NCI-H345 treated with DMSO at 0.1 percent for 48 hours (cell line): ENCODE data around the gene IFT22.
"Not testable (repeated sequence)": the region's sequence is repeated elsewhere in the genome, so short reads cannot be mapped to it uniquely, and the experiment has no call there.

ENCODE experiments used
- DNase-seq: peaks from one replicate; lab custom pipeline; 2025; ENCODE audit not compliant: unreplicated experiment; lab: John Stamatoyannopoulos, UW

The IFT22 gene

GRCh38 chr7:101315336-101315735 lies 6.3 kb downstream of the IFT22 start:
- no peak for DNase-seq

DNA sequence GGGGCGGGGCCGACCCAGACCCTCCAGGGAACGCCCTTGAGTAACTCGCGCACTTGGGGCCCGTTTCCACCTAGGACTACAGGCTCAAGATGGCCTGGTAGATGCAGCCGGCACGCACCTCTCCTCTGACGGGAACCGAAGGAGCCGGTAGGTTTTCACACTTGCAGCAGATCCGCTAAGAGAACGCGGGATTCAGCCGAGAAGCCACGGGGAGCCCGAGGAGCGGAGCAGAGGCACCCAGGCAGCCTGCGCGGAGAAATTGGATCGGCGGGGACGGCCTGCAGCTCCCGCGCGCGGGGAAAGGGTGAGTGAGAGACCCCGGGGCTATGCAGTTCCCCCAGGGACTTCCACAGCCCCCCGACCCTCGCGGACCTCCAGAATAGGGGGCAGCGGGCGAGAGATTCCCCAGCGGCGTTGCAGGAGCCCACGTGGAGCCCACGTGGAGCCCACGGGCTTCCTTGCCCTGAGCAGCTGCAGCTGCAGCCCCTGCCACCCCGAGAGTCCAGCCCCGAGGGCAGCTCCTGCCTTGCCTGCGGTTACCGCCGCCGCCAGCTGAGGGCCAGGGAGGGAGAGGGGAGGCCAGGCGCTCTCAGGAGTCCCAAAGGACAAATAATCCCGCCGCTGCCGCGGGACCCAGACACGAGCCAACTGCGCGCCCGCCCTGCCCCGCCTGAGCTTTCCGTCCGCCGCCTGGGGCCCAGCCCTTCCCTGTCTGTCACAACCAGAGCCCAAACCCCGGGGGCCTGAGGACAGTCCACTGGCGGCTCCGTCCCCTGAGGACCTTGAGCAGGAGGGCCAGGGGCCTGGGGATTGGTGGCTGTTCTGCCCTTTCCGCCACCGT lies 13.1 kb downstream of the IFT22 start:
- peak; percentile 24 for DNase-seq

GRCh38 chr7:101306307-101306706 lies 15.3 kb downstream of the IFT22 start:
- DNase-seq: no peak

DNA sequence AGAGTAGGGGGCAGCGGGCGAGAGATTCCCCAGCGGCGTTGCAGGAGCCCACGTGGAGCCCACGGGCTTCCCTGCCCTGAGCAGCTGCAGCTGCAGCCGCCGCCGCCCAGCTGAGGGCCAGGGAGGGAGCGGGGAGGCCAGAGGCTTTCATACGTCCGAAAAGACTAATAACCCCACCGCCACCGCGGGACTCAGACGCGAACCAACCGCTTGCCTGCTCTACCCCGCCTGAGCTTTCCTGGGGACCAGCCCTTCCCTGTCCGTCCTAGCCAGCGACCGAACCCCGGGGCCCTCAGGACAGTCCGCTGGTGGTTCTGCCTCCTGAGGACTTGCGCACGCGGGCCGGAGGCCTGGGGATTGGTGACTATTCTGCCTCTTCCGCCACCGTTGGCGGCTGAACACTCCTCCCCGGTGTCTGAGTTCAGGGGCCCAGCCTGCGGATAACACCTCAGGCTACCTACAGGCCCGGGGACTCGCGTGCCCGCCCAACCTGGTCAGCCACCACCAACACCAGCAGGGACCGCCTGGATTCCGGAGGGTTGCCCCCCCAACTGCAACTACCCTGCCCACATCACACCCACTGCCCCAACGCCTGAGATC lies 18.4 kb downstream of the IFT22 start:
- no peak for DNase-seq

GRCh38 chr7:101302641-101303101 lies 18.9 kb downstream of the IFT22 start:
- DNase-seq: no peak

GRCh38 chr7:101300465-101301376 lies 20.9 kb downstream of the IFT22 start:
- no peak for DNase-seq

DNA sequence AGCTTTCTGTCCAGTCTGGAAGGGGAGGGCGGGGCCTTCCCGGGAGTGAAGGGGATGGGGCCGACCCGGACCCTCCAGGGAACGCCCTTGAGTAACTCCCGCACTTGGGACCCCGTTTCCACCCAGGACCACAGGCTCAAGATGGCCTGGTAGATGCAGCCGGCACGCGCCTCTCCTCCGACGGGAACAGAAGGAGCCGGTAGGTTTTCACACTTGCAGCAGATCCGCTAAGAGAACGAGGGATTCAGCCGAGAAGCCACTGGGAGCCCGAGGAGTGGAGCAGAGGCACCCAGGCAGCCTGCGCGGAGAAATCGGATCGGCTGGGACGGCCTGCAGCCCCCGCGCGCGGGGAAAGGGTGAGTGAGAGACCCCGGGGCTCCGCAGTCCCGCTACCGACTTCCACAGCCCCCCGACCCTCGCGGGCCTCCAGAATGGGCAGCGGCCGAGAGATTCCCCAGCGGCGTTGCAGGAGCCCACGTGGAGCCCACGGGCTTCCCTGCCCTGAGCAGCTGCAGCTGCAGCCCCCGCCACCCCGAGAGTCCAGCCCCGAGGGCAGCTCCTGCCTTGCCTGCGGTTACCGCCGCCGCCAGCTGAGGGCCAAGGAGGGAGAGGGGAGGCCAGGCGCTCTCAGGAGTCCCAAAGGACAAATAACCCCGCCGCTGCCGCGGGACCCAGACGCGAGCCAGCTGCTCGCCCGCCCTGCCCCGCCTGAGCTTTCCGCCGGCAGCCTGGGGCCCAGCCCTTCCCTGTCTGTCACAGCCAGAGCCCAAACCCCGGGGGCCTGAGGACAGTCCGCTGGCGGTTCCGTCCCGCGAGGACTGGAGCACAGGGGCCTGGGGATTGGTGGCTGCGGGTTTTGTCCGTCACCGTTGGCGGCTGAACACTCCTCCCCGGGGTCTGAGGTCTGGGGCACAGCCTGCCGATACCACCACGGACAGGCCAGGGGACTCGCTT lies 21.8 kb downstream of the IFT22 start:
- DNase-seq: no peak

- no peak for DNase-seq
Measured at GRCh38 chr7:101294832-101295121, 26.8 kb downstream of the IFT22 start.

GRCh38 chr7:101294039-101294831 lies 27.4 kb downstream of the IFT22 start:
- no peak for DNase-seq

- DNase-seq: not testable (repeated sequence)
Measured at GRCh38 chr7:101293069-101294021, 28.3 kb downstream of the IFT22 start.

DNA sequence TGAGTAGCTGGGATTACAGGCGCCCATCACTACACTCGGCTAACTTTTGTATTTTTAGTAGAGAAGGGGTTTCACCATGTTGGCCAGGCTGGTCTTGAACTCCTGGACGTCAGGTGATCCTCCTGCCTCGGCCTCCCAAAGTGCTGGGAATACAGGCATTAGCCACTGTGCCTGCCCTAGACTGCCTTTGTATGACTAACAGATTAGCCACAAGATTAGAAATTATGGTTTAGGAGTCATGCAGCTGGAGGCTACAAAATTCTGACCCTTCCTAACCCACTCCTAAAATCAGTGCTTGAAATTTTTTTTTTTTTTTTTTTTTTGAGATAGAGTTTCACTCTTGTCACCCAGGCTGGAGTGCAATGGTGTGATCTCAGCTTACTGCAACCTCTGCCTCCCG lies 29.0 kb downstream of the IFT22 start:
- DNase-seq: not testable (repeated sequence)

- DNase-seq: peak; percentile 22
Measured at GRCh38 chr7:101290186-101291037, 31.2 kb downstream of the IFT22 start.

GRCh38 chr7:101289687-101290086 lies 31.9 kb downstream of the IFT22 start:
- not testable (repeated sequence) for DNase-seq

GRCh38 chr7:101288439-101288838 lies 33.2 kb downstream of the IFT22 start:
- no peak for DNase-seq

GRCh38 chr7:101287032-101287431 lies 34.6 kb downstream of the IFT22 start:
- DNase-seq: no peak

DNA sequence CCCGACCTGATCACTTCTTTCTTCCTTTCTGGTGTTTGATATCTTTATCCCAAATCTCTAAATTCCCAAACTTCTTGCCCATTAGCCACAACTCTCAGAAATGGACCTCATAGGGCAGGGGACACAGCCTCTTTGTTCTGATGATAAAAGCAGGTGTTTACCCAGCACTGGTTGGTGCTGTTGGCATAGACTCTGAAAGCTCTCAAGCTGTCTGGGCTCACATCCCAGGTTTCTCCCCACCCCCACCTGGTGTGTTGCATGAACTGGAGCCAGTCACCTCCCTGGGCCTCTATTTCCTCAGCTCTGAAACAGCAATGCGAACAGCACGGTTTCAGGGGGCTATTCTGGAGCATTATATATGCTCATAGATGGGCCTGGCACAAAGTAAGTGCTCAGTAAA lies 35.7 kb downstream of the IFT22 start:
- not testable (repeated sequence) for DNase-seq

DNA sequence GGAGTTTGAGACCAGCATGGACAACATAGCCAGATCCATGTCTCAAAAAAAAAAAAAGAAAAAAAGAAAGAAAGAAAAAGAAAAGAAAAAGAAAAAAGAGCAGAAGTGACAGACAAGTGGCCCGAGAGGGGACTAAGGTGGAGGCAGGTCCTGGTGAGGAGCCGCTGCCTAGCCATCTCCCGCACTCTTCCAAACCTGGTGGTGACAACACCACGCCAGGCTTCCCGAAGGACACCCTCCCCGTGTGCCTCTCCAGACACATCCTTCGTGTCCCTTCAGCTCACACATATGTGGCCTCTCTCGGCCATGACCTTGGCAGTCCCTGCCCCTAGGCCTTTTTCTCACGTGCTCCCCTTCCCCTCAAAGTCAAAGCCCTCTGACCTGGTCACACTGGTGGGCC lies 36.4 kb downstream of the IFT22 start:
- no peak for DNase-seq

- not testable (repeated sequence) for DNase-seq
Measured at GRCh38 chr7:101280912-101281311, 40.7 kb downstream of the IFT22 start.
